ENCODE data around the gene IL4R. TPM values are rescaled to one million over a fixed set of nuclear protein-coding genes. Genes with fewer than 3 reads are reported as not detected.

Gene IL4R
- total RNA-seq, 1 donor from 2014 or later: 12.3 TPM

GRCh38 chr16:27314986-27315332 lies 1.2 kb downstream of the IL4R start:
- H3K4me3 Mint-ChIP-seq: peak overlapping the region; percentile 90
- H3K27ac Mint-ChIP-seq: peak overlapping the region; percentile 37
- H3K36me3 Mint-ChIP-seq: no peaks in the 10 kb centered on the region
- H3K4me1 Mint-ChIP-seq (ENCODE audit: unreplicated experiment): peaks cover 29% of the 10 kb centered on the region
- TF ChIP-seq CTCF (conservative IDR thresholded peaks at IDR 0.05): no peak
- peaks cover 48% of the 10 kb centered on the region for H3K27me3 Mint-ChIP-seq
- DNase-seq (ENCODE audit: extremely low spot score, unreplicated experiment): no peak
- no peaks in the 10 kb centered on the region for H3K9me3 Mint-ChIP-seq

- Mint-ChIP-seq H3K4me3 (peak overlapping the region; percentile 90), H3K36me3 (no peaks in the 10 kb centered on the region), H3K4me1 (ENCODE audit: unreplicated experiment) (peaks cover 29% of the 10 kb centered on the region), H3K27me3 (peaks cover 44% of the 10 kb centered on the region), H3K9me3 (no peaks in the 10 kb centered on the region), H3K27ac (peak overlapping the region; percentile 37)
- no peak for TF ChIP-seq CTCF (conservative IDR thresholded peaks at IDR 0.05)
- DNase-seq (ENCODE audit: extremely low spot score, unreplicated experiment): no peak
Measured at GRCh38 chr16:27315333-27316037, 1.7 kb downstream of the IL4R start.

- H3K9me3 Mint-ChIP-seq: no peaks in the 10 kb centered on the region
- DNase-seq (ENCODE audit: extremely low spot score, unreplicated experiment): no peak
- peak overlapping the region; percentile 90 for H3K4me3 Mint-ChIP-seq
- H3K27me3 Mint-ChIP-seq: peaks cover 38% of the 10 kb centered on the region
- H3K4me1 Mint-ChIP-seq (ENCODE audit: unreplicated experiment): peaks cover 24% of the 10 kb centered on the region
- H3K27ac Mint-ChIP-seq: peak overlapping the region; percentile 37
- TF ChIP-seq CTCF (conservative IDR thresholded peaks at IDR 0.05): no peak
- no peaks in the 10 kb centered on the region for H3K36me3 Mint-ChIP-seq
Measured at GRCh38 chr16:27316038-27316680, 2.4 kb downstream of the IL4R start.

GRCh38 chr16:27317320-27317719 lies 3.5 kb downstream of the IL4R start:
- Mint-ChIP-seq H3K27ac (no peak overlapping the region), H3K9me3 (no peaks in the 10 kb centered on the region), H3K27me3 (peaks cover 28% of the 10 kb centered on the region), H3K4me3 (no peak overlapping the region), H3K4me1 (ENCODE audit: unreplicated experiment) (peaks cover 15% of the 10 kb centered on the region), H3K36me3 (no peaks in the 10 kb centered on the region)
- no peak for DNase-seq (ENCODE audit: extremely low spot score, unreplicated experiment)
- TF ChIP-seq CTCF (conservative IDR thresholded peaks at IDR 0.05): no peak

- Mint-ChIP-seq H3K27me3 (peaks cover 24% of the 10 kb centered on the region), H3K36me3 (no peaks in the 10 kb centered on the region), H3K4me1 (ENCODE audit: unreplicated experiment) (peaks cover 15% of the 10 kb centered on the region), H3K4me3 (no peak overlapping the region), H3K9me3 (no peaks in the 10 kb centered on the region), H3K27ac (peak overlapping the region; percentile 62)
- no peak for TF ChIP-seq CTCF (conservative IDR thresholded peaks at IDR 0.05)
- DNase-seq (ENCODE audit: extremely low spot score, unreplicated experiment): no peak
Measured at GRCh38 chr16:27317738-27318391, 4.1 kb downstream of the IL4R start.

All from type B pancreatic cell (in vitro differentiated cells).